Hepatocyte (in vitro differentiated cells): ENCODE measurements around the gene TERF2IP.

Source experiments
- EZH2 ChIP-seq: fragments of 200-600 bp; sonication (generic); IDR thresholded peaks from 2 replicates; pipeline ENCODE4 v1.6.1; 2016; ENCODE audit warnings: antibody characterized with exemption, mild to moderate bottlenecking, borderline replicate concordance
- EZH2phosphoT487 ChIP-seq: fragments of 200-600 bp; sonication (generic); IDR thresholded peaks from one replicate; pipeline ENCODE4 v1.6.1; 2018; ENCODE audit warnings: antibody characterized with exemption, mild to moderate bottlenecking, low read depth, moderate library complexity; ENCODE audit not compliant: unreplicated experiment, severe bottlenecking
- TF ChIP-seq, protein P1 (sequence below): fragments of 200-600 bp; sonication (generic); IDR thresholded peaks from 2 replicates; pipeline ENCODE4 v1.5.1; 2016; ENCODE audit warnings: antibody characterized with exemption, mild to moderate bottlenecking; ENCODE audit not compliant: poor library complexity

DNA sequence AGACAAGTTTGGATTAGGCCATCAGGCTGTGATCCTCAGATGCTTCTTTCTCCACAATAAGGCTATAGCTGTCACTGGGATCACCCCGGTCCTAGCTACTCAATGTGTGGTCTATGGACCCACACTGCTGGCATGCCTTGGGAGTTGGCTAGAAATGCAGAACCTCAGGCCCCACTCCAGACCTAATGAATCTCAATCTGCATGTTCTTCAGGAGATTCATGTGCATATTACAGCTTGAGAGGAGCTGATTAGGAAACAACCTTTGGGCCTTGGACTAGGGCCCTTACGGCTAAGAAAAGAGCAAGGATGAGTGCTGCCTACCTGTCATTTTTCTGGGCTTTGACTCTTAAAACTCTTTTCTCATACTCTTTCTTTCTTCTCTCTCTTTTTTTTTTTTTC is 32.0 kb upstream of the TERF2IP start:
- TF ChIP-seq, protein P1, sequence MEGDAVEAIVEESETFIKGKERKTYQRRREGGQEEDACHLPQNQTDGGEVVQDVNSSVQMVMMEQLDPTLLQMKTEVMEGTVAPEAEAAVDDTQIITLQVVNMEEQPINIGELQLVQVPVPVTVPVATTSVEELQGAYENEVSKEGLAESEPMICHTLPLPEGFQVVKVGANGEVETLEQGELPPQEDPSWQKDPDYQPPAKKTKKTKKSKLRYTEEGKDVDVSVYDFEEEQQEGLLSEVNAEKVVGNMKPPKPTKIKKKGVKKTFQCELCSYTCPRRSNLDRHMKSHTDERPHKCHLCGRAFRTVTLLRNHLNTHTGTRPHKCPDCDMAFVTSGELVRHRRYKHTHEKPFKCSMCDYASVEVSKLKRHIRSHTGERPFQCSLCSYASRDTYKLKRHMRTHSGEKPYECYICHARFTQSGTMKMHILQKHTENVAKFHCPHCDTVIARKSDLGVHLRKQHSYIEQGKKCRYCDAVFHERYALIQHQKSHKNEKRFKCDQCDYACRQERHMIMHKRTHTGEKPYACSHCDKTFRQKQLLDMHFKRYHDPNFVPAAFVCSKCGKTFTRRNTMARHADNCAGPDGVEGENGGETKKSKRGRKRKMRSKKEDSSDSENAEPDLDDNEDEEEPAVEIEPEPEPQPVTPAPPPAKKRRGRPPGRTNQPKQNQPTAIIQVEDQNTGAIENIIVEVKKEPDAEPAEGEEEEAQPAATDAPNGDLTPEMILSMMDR = no peak
- TF ChIP-seq EZH2phosphoT487 (no peak), EZH2 (no peak)
